LNCAP (cell line): ENCODE measurements around the gene KNG1.

Experiments
- TF ChIP-seq, protein P1 (sequence below): fragments of 450-650 bp; IDR thresholded peaks from 2 replicates; pipeline ENCODE4 v1.5.1; 2017; ENCODE audit warnings: mild to moderate bottlenecking

The KNG1 gene

DNA sequence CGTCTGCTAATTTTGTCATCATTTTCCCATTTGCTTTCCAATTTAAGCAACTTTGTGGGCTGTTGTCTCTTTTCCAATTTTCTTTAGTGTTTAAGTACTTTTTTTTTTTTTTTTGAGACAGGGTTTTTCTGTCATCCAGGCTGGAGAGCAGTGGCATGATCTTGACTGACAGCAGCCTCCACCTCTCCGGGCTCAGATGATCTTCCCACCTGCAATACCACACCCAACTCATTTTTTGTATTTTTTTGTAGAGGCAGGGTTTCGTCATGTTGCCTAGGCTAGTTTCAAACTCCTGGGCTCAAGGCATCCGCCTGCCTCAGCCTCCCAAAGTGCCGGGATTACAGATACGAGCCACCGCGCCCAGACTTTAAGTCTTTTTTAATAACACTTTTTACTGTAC is 40.1 kb downstream of the KNG1 start:
- TF ChIP-seq, protein P1, sequence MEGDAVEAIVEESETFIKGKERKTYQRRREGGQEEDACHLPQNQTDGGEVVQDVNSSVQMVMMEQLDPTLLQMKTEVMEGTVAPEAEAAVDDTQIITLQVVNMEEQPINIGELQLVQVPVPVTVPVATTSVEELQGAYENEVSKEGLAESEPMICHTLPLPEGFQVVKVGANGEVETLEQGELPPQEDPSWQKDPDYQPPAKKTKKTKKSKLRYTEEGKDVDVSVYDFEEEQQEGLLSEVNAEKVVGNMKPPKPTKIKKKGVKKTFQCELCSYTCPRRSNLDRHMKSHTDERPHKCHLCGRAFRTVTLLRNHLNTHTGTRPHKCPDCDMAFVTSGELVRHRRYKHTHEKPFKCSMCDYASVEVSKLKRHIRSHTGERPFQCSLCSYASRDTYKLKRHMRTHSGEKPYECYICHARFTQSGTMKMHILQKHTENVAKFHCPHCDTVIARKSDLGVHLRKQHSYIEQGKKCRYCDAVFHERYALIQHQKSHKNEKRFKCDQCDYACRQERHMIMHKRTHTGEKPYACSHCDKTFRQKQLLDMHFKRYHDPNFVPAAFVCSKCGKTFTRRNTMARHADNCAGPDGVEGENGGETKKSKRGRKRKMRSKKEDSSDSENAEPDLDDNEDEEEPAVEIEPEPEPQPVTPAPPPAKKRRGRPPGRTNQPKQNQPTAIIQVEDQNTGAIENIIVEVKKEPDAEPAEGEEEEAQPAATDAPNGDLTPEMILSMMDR = no peak

DNA sequence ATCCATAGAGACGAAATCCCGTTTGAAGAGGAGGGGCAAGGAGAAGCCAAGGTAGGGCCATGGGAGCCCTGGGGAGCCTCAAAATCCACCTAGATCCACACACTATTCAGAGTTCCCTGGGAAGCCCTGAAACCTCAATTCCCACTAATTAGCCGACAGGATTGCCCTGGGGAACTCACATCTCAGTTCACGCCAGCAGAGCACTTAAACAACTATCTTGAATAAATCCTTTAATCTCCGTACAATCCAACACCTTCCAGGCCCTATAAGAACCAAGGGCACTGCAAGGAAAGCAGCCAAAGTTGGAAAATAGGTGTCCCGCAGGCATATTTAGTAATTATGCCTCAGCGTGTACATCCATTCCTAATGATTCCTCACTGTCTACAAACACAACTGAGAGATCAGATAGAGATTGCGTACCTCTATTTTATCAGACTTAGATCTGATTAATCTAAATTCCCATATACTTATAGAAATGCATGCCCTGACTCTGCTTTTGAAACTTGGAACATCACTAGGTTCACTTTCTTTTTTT is 40.6 kb downstream of the KNG1 start:
- TF ChIP-seq, protein P1 = no peak

DNA sequence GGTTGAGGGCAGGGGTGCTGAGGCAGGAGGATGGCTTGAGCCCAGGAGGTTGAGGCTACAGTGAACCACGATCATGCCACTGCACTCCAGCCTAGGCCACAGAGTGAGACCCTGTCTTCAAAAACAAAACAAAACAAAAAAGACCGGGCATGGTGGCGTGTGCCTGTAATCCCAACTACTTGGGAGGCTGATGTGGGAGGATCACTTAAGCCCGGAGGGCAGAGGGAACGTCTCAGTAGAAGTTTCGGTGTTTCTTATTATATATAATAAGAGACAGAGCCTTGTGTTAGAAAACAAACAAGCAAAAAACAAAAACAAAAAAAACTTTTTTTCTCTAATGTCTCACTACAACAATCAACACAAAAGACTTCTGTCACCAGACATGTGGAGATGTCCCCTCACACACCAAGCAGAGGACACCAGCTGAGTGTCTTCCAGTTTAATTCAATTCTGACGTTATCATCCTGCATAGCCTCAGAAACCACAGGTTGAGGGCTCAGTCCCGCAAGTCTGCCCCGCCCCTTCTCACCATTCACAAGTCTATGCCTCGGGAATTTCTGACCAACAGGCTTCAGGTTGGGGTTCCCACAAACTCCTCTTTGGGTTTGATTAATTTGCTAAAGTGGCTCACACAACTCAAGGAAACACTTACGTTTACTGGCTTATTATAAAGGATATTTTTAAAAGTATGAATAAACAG is 42.2 kb downstream of the KNG1 start:
- TF ChIP-seq, protein P1 = no peak

DNA sequence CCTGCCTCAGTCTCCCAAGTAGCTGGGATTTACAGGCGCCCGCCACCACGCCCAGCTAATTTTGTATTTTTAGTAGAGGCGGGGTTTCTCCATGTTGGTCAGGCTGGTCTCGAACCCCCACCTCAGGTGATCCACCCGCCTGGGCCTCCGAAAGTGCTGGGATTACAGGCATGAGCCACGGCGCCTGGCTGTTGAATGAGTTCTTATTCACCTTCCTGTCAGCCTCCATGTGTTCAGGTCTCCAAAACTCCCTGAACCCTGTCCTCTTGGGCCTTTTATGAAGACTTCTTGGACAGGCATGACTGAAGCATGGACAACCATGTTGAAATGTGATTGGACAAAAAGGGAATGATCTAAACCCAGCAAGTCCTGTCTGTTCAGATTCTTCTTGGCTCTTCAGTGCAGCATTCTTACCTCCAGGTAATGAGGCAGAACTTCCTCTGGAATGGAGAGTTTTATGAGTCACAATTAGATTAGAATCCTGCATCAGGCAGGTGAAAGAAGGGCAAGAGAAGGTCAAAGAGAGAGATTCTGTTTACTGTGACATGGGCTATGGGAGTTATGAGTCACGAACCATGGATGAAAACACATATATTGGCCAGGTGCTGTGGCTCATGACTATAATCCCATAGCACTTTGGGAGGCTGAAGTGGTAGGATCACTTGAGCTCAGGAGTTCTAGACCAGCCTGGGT is 43.1 kb downstream of the KNG1 start:
- TF ChIP-seq, protein P1 = no peak

DNA sequence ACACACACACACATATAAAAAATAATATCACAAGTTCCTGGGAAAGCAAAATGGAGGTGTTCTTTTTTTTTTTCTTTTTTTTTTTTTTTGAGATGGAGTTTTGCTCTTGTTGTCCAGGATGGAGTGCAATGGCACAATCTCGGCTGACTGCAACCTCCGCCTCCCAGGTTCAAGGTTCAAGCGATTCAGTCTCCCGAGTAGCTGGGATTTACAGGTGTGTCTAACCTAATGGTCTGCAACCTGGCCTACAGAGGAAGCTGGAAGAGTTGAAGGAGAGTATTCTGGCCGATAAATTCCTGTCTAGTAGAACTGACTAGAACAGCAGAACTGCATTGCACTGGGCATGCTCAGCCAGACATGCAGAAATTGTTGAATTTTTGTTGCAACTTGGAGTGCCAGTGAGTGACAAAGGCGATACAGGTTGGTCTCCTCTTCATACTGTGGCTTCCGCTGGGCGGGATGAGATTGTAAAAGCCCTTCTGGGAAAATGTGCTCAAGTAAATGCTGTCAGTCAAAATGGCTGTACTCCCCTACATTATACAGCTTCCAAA is 43.8 kb downstream of the KNG1 start:
- TF ChIP-seq, protein P1 = no peak

DNA sequence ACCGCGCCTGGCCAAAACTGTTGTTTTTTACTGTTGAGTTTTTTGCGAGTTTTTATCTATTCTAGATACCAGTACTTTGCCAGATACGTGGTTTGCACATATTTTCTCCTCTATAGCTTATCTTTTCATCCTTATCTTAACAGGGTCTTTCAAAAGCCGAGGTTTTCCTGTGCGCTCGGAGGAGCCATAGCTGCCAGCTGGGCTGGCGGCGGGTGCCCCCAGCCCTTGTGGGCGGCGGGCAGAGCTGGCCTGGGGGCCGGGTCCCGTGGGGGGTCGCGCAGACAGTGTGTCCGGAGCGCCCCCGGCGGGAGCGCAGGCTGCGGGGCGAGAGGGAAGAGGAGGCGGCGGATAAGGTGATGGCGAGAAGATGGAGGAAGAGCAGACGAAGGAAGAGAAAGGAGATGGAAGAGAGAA is 55.1 kb downstream of the KNG1 start:
- TF ChIP-seq, protein P1 = no peak

DNA sequence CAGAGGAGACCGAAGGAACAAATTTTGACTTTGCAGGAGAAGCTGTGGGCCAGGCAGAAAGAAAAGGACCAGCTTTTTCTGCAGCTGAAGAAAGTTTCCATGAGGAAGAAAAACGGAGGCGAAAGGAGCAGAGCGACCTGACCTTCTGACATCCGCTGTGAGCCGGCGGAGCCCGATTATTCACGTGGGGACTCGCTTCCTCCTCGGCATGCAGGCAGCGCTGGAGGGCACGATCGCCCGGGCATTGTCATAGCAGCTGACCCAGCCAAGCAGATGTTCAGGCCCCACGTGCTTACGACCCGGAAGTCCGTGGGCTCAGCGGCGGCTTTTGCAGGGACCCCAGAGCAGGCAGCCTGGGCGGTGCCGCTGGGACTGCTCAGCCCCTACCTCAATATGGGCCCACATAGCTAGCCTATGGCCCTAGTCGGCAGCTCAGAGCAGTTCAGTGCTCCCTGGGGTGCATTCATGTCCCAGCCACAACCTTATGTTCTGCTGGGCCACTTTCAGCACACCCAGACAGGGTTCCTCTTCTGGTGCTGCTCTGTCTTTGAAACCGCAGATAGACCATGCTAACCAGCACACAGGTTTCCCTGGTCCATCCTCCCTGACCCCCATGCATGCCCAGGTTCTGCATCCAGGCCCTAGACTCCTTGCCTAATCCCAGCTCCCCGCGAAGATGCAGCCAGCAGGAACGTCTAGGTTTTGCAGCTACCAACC is 55.7 kb downstream of the KNG1 start:
- TF ChIP-seq, protein P1 = no peak
